ELR (cell line): Measurements from ENCODE around the gene SBNO1.
A peak's percentile ranks its signal among the peaks of the same experiment; 100 is the strongest.
"Not testable (repeated sequence)": the region's sequence is repeated elsewhere in the genome, so short reads cannot be mapped to it uniquely, and the experiment has no call there.

Source experiments
- DNase-seq: peaks from one replicate; pipeline ENCODE4 v3.0.0-alpha.2; 2015; ENCODE audit warnings: low read depth

Gene SBNO1

DNA sequence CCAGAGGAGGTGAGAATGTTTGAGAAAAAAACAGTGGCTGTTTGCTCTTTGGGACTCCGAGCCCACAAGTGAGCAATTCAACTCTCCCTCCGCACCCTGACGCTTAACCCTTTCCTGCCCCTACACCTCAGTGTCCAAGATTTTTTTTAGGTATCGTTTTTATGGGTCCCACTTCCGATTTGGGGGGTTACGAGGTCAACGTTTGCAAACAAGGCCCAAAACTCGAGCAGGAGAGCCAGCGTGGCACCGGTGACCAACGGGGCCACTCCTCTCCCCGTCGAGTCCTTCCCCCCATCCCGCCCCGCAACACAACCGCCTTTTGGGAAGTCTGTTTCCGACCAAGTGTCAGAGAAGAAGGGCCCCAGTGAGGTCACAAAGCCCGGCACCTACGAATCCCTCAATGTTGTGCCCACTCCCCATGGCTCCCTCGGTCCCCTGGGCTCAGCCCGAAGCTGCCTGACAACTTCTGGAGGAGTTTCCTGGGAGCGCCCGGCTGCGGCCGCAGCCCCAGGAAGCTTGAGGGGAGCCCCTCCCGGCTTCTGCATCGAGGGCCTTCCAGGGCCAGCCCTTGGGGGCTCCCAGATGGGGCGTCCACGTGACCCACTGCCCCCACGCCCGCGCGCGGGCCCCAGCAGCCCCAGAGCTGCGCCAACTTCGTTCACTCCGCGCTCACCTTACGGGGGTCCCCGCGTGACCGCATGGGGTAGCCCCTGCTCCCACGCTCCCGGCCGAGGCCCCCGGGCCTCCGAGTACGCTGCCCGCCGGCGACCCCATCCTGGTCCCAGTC, 94.2 kb downstream of the SBNO1 start:
- peak; percentile 47 for DNase-seq

DNA sequence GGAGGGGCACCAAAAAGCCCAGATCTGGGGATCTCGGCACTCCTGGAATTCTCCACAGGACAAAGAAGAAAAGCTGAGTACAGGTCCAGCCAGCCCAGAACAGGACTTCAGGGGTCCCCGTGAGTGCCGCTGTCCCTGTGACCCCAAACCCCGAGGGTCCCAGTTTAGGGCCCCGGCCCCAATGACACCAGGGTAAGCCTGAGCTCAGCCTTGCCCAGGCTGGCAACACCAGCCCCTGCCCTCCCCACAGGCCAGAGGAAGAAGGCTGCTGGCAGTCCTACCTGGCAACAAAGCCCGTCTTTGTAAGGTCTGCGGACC, 94.8 kb downstream of the SBNO1 start:
- DNase-seq = no peak

DNA sequence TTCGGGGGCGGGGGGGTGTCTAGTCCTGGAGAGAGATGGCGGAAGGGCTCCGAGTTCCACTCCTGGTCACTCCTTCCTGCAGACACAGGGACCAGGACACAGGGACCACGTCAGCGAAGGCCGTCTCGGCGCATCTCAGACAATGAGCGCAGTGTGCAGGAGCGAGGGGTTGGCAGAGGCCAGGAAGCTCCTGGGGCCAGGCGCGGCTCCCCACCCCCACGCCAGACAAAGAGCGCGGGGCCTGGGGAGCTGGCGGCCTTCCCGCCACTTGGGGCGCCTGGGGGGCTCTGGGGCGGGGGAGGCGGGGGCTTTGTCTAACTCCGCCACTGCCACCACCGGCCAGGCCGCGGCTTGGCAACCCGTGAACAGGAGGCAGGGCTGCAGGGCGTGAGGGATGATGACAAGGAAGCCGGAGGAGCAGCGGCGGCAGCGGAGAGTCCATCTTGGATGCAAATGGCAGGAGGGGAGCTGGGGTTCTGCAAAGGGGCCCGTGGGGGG, 95.2 kb downstream of the SBNO1 start:
- DNase-seq = peak; percentile 70

DNA sequence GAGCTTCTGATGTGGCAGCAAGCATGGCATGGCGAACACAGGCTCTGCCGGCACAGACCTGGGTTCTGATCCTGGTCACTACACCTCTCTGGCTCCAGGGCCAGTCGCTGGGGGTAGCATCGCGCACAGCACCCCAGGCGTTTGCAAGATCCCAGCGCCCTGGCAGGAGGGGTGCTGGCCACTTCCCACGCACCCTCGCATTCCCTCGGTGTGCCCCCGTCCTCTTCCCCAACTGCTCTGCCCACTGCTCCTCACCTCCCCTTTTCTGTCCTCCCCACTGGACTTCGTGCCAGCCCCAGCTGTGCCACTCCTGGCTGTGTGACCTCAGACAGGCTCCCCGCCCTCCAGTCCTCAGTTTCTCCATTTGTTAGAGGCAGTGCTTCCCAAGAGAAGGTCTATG, 95.8 kb downstream of the SBNO1 start:
- DNase-seq = no peak

DNA sequence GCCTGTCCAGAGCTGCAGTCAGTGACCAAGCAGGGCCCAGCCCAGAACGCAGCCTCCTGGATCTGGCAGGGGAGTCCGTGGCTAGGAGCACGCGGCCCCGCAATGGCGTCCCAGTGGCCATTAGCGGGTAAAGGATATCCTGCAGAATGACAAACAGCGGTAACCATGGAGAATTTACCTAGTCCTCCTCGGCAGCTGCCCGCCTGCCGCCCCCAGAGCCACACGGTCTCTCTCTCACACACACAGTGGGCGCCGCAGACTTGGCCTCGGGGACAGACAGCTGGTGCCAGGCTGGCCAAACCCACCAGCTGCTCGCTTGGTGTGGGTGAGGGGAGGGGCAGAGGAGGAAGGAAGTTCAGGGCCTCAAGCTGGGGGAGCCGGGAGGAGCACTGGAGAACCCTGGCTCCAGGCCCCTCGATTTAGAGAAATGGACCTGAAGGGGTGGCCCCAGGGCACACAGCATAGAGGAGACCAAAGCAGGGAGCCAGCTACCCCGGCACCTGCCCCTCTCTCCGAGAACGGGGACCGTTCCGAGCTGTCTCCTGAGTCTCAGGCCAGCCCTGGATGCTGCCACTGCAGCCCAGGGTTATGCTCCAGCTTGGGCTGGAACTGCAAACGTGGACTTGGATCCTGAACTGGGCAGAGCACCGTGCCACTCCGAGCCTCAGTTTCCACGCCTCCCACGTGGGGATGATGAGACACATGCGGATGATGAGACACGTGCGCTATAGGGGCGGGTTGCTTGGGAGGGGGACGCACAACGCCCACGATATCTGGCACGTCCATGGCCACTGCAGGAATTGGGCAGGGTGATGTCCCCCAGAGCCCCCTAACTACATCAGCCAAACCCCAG, 96.4 kb downstream of the SBNO1 start:
- no peak for DNase-seq

DNA sequence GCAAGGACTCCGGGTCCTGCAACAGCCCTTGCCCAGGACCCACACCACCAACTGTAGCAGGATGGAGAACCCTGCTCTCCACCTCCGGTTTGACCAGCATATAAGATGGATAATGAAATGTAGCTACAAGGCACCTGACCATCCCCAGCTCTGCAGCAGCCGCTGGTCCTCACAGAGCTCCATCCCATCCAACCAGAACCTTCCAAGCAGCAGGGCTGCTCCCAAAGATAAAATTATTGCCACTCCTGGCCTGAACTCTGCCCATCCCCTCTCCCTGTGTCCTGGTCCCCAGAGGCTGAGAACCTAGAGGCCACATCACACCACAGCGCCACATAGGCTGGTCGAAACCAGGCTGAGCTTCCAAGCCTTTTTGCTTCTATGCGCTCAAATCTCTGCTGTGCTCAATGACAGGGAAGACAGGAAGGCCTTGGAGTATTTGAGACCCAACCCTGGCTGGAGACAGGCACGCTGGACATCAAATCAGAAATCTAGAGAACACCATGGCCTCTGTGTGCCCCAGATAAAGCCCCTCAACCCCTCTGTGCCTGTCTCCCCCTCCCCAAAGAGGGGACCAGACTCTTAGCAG, 97.2 kb downstream of the SBNO1 start:
- DNase-seq = no peak

DNA sequence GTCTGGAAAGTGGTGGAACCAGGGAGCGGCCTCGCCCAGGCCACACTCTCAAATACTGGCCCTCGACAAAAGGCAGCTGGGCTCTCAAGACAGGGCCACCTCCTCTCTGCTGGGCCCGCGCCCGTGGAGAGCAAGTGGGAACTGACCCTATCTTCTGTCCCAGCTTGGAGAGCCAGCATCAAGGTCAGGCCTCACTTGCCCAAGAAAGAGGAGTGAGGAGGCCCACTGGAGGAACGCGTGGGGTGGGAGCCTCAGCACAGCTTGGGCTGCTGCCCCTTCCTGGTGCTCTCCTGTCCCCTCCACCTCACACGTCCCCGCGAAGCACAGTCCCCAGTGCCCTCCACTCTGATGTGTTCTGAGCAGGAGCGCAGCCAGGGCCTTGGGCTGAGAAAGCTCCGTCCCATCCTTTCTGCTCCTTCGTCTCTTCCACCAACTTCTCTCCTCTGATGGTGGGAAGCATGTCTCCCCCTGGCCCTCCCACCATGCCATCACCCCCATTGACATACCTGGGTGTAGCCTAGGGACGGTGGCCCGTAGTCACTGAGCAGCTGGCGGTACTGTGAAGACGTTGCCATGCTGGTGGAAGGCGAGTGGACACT, 97.9 kb downstream of the SBNO1 start:
- DNase-seq = no peak

DNA sequence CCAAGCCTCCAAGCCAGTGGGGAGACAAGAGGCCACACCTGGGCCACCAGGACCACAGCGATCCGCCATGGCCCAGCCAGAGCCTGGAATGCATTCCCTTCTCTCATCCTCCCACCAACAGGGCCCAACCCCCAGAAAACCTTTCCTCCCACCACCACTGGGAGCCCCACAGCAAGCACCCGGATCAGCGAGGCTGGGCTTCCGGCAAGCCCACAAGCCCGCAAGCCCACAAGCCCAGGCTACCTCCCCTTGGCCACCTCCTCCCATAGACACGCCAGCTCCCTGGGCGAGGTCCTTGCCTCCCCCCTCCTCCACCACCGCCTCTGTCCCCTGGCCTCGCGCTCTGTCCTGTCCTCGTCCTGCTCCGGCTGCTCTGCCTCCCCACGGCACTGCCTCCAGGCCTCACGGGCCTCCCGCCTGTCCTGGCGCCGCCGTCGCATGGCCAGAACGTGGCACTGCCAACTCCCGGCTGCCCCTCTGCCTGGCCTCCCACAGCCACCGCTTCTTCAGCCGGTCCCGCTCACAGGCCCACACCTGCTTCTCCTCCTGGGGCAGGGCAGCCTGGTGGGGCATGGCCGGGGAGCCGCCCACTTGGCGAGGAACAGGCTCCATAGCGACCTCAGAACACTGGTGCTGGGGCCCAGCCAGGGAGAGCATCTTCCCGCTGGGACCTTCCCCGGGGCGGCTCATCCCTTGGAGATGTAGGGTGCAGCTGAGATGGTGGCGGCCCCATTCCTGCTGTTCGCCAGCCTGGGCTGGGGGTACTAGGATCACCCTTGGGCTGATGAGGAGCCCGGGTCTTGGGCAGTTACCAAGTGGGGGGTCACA, 98.6 kb downstream of the SBNO1 start:
- no peak for DNase-seq

DNA sequence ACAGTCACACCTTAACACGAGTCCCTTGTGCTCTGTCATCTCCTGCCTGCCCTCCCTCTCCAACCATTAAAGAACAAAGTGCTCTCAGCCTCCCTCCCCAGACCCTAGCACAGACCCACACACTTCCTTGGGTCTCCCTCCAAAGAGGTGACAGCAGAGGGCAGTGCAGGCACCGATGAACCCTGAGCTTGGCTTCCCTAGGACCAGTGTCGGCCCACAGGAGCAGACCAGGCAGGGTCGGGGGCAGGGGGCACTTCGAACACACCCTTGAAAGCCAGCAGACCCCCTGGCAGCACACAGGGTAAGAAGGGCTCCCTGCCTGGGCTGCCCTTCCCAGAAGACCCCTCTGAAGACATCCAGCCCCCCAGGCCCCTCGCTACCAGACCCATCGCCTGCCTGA, 100.0 kb downstream of the SBNO1 start:
- DNase-seq = no peak

DNA sequence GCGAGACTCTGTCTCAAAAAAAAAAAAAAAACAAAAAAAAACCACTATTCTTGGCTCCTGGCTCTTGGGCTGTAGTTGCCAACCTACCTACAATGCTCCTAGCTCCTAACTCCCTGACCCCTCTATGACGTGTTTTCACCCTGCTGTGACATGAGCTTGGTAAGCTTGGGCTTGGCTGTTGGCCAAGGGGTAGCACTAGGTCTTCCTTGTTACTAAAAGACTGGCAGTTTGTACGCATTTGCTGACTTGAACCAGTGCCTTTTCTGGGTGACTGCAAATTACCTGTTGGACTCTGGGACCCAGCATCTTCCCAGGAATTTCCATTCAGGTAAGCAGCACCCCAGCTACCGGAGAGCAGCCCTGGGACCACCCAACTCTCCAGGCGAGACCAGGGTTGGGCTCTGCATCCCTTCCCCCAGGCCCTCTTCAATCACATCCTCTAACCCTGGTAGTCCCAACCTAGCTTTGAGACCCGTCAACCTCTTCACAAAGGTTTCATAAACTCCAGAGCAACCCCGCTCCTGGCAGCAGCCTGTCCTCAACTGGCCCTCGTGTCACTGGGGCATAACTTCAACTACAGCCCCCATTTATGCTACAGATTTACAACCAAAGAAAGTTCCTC, 101.3 kb downstream of the SBNO1 start:
- no peak for DNase-seq

DNA sequence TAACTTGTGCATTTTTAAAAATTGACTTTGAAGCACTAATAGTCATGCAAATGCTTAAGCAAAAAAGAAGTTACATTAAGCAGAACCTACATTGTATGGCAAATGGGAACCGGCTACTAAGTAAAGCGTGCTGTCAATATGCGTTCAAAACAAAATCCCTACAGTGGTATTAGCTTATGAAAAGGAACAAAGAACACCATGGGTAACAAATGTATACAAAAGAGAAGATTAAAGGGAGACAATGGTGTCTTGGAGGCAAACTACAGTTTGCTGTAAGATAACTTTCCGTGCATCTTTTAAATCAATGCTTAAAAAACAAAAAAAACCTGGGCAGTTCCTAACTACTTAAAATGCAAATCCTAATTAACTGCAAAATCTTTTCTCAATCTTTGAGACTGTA, 103.5 kb downstream of the SBNO1 start:
- DNase-seq = no peak

DNA sequence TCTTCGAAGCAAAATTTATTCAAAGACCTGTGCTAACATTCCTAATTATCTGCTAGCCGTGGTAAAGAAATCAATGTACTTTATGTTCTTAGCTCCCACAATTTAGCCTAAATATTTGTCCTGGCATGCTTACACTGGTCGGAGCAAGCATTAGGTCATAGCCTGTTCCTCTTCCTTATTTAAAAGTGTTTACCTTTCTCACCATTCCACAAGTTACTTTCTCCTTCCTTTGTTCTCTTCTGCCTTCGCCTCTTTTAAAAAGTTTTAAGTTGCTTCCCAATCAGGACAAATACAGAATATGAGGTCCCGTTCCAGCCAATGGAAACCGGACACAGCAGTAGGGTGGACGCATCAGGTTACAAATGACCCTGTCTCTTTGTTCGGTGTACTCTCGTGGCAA, 104.6 kb downstream of the SBNO1 start:
- DNase-seq = no peak

DNA sequence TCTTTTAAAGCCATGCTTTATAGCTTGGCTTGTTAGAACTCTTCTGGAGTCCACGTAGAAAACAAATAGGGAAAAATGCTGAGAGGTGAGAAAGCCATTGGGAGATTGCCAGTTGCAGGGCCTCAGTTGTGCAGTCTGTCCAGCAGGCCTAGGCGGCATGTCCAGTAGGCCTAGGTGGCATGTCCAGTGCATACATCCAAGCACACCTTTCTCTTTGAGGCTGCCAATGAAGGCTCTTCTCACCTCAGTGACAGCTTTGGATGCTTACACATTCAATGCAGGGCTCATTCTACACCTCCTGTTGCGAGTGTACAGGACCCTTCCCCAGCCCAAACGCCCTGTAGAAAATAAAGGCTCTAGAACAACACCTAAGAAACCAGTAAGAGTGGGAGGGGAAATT, 106.1 kb downstream of the SBNO1 start:
- DNase-seq = no peak

DNA sequence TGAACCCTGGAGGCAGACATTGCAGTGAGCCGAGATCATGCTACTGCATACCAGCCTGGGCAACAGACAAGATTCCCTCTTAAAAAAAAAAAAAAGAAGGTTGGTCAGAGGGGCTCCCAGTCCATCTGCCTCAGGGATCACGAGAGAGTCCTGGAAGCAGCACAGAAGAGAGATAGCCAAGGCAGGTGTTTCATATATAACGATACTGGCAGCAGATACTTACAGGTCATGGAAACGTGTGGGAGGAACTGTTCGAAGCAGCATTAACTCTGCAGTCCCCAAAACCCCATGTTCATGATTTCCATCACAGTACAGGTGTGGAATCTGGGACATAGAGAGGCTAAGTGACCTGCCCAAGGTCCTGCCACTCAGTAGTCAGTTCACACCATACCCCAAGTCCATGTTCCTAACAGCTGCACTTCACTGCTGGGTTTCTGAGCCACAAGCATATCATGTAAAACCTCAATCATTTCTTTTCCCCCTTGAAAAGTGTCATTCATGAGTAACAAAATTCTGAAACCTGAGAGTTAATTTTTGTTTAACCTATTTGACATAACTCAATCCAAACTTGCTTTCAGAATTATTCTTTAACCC, 109.7 kb downstream of the SBNO1 start:
- DNase-seq = no peak

DNA sequence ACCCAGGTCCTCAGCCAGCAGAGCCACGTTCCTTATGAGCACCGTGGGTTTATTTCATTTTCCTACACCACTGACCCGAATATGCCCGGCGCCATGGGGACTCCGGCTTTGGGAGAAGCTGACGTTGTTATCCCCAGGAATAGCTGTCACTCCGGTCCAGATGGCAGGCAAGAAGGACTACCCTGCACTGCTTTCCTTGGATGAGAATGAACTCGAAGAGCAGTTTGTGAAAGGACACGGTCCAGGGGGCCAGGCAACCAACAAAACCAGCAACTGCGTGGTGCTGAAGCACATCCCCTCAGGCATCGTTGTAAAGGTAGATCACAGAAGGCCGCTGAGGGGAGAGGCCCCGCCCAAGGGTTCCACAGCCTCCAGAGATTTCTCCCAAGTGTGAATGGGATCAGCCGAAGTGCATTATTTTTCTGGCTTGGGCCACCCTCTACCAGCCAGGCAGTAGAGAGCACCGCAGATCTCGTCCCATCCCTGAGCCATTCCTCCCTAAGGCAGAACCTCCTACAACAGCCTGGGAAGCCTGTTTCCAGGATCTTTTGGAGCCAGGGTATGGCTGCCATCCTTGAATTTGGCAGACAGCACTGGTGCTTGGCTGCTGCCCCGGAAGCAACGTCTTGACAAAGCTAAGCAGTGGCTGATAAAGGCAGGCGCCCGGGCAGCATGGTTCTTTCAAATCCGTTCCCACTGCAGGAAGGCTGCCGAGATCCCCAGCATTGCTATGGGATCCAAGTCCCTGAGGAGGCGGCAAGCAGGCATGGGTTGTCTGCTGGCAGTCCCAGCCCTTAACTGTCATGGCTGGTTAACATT, 110.8 kb downstream of the SBNO1 start:
- no peak for DNase-seq

DNA sequence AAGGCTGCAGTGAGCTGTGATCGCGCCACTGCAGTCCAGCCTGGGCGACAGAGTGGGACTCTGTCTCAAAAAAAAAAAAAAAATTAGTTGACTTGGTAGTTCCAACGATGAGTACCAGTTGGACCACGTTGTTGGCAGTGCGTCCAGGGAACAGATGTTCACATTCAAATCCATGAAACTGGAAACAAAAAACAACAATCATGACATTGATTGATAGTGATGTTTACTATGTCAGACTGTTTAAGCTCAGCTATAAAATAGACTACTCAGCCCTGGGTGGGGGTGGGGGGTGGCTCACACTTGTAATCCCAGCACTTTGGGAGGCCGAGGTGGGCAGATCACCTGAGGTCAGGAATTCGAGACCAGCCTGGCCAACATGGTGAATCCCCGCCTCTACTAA, 112.3 kb downstream of the SBNO1 start:
- DNase-seq = not testable (repeated sequence)

DNA sequence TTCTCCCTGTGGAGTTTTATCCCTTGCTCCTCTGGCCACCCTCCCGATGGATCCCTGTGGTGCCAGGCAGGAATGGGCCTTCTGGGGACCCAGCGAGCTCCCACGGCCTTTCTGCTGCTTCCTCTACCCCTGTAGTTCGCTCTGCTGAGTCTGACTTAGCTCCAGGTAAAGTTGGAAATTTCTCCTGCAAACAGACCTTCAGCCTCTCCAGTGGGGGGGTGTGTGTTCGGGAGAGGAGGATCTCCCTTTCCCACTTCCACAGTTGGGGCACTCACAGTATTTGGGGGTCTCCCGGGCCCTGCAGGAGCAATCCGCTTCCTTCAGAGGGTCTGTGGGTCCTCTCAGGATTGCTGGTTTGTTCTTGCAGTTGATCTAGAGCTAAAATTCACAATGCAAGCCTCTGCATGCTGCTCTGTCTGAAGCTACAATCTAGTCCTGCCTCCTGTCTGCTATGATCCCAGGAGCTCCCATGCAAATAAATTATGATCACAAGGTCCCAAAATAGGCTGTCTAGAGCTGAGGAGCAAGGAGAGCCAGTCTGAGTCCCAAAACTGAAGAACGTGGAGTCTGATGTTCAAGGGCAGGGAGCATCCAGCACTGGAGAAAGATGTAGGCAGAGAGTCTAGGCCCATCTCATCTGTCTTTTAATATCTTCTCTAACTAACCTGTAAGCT, 113.1 kb downstream of the SBNO1 start:
- DNase-seq = no peak

DNA sequence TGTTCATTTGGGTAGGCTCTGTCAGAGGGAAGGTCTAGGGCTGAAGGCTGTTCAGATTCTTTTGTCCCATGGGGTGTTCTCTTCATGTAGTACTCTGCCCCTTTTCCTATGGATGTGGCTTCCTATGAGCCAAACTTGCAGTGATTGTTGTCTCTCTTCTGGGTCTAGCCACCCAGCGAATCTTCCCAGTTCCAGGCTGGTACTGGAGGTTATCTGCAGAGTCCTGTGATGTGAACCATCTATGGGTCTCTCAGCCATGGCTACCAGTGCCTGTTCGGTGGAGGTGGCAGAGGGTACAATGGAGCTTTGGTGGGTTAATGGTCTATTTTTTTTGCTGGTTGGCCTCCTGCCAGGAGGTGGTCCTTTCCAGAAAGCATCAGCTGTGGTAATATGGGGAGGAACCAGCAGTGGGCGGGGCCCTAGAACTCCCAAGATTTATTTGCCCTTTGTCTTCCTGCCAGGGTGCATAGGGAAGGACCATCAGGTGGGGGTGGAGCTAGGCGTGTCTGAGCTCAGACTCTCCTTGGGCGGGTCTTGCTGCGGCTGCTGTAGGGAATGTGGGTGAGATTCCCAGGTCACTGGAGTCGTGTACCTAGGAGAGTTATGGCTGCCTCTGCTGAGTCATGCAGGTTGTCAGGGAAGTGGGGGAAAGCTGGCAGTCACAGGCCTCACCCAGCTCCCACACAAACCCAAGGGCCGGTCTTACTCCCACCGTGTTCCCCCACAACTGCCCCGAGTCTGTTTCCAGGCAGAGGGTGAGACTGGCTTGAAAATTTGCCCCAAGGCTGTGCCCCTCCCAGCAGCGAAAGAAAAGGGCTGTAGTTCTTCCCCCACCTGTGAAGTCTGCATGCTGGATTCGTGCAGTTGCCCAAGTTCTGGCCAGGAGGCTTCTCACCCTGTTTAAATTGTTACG, 113.9 kb downstream of the SBNO1 start:
- DNase-seq = peak; percentile 10
